ENCODE results near the gene DUSP23.

Gene DUSP23

DNA sequence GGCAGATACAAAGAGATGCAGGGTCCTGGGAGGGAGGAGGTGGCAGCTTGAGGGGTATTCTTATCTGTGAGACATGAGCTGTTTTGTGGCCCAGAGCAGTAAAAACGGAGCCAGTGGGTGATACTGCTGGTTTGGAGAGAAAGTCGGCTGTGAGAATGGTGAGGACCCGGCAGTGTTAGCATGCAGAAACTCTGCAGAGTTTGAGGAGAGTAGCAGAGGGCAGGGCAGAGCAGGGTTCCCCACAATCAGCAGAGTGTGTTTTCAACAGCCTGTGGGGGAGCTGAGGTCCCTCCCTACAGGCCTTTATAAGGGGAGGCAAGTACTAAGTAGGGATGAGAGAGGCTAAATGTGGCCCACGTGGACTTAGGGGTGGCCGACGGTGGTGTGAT, 46.3 kb downstream of the DUSP23 start:
- no peaks in the 10 kb centered on the region for H3K36me3 ChIP-seq (replicated peaks)
- H3K9me3 ChIP-seq, result no peaks in the 10 kb centered on the region
- no peaks in the 10 kb centered on the region for H3K4me1 ChIP-seq
- H3K27me3 ChIP-seq (ENCODE audit: low read depth), result no peaks in the 10 kb centered on the region
- H3K4me3 ChIP-seq, result no peak overlapping the region
- in situ Hi-C loops (cut with MboI; ENCODE audit: low sequenced_read_pairs), result no loop called here
- no peak for DNase-seq (ENCODE audit: low spot score in 2 of 2)

DNA sequence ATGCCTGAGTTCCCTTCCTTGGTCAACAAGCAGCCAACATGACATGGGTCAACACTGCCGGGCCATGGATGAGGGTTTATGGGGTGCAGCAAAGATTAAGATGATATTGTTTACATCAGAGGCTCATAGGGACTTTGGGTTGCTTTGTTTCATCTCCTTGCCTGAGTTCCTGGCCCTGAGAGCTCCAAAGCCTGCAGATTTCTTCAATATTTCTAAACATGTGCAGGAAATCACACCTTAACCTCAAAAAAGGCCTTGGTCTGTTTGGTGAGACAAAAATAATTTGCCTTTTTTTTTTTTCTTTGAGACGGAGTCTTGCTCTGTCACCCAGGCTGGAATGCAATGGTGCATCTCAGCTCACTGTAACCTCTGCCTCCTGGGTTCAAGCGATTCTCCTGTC, 46.8 kb downstream of the DUSP23 start:
- in situ Hi-C loops (cut with MboI; ENCODE audit: low sequenced_read_pairs), result no loop called here

DNA sequence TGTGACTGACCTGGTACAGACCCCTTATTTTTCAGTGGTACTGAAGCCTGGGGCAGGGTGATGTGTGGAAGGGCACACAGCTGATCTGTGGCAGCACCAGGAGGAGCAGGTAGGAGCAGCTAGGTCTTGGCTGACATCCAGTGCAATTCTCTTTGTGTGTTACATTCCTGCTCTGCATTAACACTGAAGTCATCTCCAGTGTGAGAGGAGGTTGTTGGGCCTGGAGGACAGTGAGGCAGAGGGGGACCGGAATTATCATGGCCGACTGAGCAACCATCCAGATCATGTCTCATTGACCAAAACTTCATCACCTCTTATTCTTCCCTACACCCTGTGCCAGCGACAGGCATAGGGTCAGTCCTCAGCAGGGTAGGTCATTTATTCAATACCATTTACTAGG, 47.4 kb downstream of the DUSP23 start:
- H3K4me3 ChIP-seq, result no peak overlapping the region
- no peaks in the 10 kb centered on the region for H3K27me3 ChIP-seq (ENCODE audit: low read depth)
- no peaks in the 10 kb centered on the region for H3K4me1 ChIP-seq

More for the DNA sequence above, 46.8 kb downstream of the DUSP23 start:
- no peak for DNase-seq (ENCODE audit: low spot score in 2 of 2)
- H3K27me3 ChIP-seq (ENCODE audit: low read depth), result no peaks in the 10 kb centered on the region
- H3K4me1 ChIP-seq, result no peaks in the 10 kb centered on the region
- no peaks in the 10 kb centered on the region for H3K36me3 ChIP-seq (replicated peaks)
- H3K9me3 ChIP-seq, result no peaks in the 10 kb centered on the region
- H3K4me3 ChIP-seq, result no peak overlapping the region

DNA sequence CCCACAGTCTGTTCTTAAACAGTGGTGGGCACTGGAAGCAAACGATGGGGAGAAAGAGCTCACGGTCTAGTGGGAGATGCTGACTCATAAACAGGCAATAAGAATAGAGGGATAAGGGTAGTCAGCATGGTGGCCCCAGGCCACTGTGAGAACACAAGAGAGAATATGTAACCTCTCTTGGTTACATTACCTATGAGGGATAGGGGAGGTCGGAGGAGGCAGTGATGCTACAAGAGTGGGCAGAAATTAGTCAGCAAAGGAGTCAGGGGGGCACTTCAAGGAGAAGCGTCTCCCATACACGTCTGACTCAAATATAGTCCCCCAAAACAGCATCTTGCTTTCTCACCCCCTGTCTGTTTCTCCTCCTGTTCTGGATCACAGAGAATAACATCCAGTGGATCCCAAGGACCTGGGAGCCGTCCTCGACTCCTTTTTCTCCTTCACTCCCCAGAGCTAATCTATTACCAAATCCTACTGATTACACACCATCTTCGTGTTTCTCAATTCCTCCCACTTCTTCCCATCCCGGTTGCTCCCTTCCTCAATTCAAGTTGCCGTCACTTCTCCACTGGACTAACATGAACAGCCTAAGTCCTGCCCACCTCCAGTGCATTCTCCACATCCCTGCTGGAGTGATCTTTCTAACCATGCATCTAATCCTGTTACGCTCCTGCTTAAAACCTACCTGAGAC, 48.0 kb downstream of the DUSP23 start:
- H3K36me3 ChIP-seq (replicated peaks), result no peaks in the 10 kb centered on the region
- DNase-seq (ENCODE audit: low spot score in 2 of 2), result no peak
- no peaks in the 10 kb centered on the region for H3K4me1 ChIP-seq
- H3K27me3 ChIP-seq (ENCODE audit: low read depth), result no peaks in the 10 kb centered on the region
- in situ Hi-C loops (cut with MboI; ENCODE audit: low sequenced_read_pairs), result no loop called here
- H3K9me3 ChIP-seq, result no peaks in the 10 kb centered on the region
- H3K4me3 ChIP-seq, result no peak overlapping the region

More for the DNA sequence above, 47.4 kb downstream of the DUSP23 start:
- H3K9me3 ChIP-seq, result no peaks in the 10 kb centered on the region
- in situ Hi-C loops (cut with MboI; ENCODE audit: low sequenced_read_pairs), result no loop called here
- no peak for DNase-seq (ENCODE audit: low spot score in 2 of 2)
- H3K36me3 ChIP-seq (replicated peaks), result no peaks in the 10 kb centered on the region

DNA sequence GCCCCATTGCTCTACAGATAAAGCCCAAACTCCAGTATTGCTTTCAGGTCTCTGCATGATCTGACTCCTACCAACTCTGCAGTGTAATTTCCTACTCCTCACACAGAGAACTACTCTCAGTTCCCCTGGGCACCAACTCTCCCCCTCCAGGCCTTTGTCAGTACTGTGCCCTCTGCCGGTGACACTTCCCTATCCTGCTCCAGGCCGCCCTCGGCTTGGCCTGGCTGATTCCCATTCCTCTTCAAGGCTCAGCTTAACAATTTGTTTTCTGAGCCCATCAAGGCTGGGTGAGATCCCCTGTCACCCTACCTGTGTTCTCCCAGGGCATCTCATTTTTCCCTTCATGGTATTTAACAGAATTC, 48.5 kb downstream of the DUSP23 start:
- Histone ChIP-seq H3K9me3 (no peaks in the 10 kb centered on the region), H3K4me3 (no peak overlapping the region), H3K36me3 (replicated peaks) (no peaks in the 10 kb centered on the region), H3K27me3 (ENCODE audit: low read depth) (no peaks in the 10 kb centered on the region), H3K4me1 (no peaks in the 10 kb centered on the region)
- peak; percentile 11 to 55 for DNase-seq (ENCODE audit: low spot score in 2 of 2)
- in situ Hi-C loops (cut with MboI; ENCODE audit: low sequenced_read_pairs), result no loop called here

DNA sequence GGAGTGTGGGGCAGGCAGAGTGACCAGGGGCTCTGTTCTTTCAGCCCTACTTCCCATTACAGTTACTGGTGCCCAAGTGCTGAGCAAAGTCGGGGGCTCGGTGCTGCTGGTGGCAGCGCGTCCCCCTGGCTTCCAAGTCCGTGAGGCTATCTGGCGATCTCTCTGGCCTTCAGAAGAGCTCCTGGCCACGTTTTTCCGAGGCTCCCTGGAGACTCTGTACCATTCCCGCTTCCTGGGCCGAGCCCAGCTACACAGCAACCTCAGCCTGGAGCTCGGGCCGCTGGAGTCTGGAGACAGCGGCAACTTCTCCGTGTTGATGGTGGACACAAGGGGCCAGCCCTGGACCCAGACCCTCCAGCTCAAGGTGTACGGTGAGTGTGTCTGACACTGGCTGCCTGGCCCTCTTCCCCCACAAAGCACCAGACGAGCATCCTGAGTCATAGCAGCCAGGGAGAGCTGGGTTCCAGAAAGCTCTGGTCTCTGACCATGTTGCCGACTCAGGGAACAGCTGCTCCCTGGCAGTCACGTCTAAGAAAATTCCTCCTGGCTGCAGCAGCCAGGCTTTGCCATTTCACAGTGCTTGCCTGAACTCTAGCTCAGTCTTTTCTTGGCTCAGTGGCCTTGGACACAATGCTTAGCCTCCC, 49.2 kb downstream of the DUSP23 start:
- Histone ChIP-seq H3K9me3 (no peaks in the 10 kb centered on the region), H3K27me3 (ENCODE audit: low read depth) (no peaks in the 10 kb centered on the region), H3K4me3 (no peak overlapping the region), H3K36me3 (replicated peaks) (no peaks in the 10 kb centered on the region), H3K4me1 (no peaks in the 10 kb centered on the region)
- in situ Hi-C loops (cut with MboI; ENCODE audit: low sequenced_read_pairs), result no loop called here
- DNase-seq (ENCODE audit: low spot score in 2 of 2), result no peak

DNA sequence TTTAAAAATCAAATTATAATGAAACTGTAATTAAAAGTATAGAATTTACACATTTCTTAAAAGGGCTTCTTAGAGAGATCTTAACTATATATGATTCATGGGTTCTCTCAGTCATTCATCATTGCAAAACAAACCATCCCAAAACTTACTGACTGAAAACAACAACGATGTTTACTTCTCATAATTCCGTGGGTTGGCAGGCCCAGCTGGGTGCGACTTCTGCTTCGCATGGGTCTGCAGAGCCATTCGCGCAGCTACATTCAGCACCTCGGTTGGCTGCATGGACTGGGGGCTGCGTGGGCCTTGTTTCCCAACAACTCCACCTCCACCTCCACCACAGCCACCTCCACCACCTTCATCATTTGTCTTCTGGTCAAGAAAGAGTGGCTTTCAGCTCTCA, 50.0 kb downstream of the DUSP23 start:
- H3K4me1 ChIP-seq, result no peaks in the 10 kb centered on the region
- in situ Hi-C loops (cut with MboI; ENCODE audit: low sequenced_read_pairs), result no loop called here
- no peaks in the 10 kb centered on the region for H3K36me3 ChIP-seq (replicated peaks)
- no peak overlapping the region for H3K4me3 ChIP-seq
- no peak for DNase-seq (ENCODE audit: low spot score in 2 of 2)
- no peaks in the 10 kb centered on the region for H3K9me3 ChIP-seq
- H3K27me3 ChIP-seq (ENCODE audit: low read depth), result no peaks in the 10 kb centered on the region

DNA sequence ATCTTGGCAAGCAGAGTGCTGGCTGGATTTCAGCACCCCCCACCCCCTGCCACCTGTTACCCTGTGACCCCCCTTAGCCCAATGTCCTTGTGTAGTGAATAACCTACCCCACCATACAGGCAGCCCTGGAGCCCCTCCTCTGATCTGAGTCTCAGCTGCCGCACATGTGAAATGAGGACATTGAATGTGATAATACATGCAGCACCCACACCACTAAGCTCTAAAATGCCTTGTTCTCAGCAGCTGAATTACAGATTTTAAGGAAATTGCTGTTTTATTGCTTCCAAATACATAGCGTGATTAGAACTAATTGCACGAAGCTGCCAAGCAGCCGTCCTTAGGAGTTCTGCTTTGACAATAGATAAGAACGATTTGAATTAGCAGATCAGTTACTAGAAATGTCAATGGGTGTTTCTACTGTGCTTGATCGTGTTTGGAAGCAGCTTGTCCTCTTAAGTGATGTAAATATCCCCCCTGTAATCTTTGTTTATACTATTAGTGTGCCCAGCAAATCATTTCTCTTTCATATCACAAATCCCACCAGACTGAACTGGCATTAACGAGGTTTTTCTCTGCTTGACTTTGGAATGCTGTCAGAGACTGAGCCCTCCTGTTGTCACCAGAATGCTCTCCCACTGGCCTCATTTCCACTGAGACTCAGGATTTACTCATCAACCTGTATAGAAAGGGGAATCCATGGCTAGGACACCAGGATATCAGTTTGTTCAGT, 50.8 kb downstream of the DUSP23 start:
- no peak overlapping the region for H3K4me3 ChIP-seq
- H3K27me3 ChIP-seq (ENCODE audit: low read depth), result no peaks in the 10 kb centered on the region
- H3K9me3 ChIP-seq, result no peaks in the 10 kb centered on the region
- H3K4me1 ChIP-seq, result no peaks in the 10 kb centered on the region
- in situ Hi-C loops (cut with MboI; ENCODE audit: low sequenced_read_pairs), result no loop called here
- DNase-seq (ENCODE audit: low spot score in 2 of 2), result no peak
- H3K36me3 ChIP-seq (replicated peaks), result no peaks in the 10 kb centered on the region
